CD14-positive monocyte (primary cell): ENCODE data around the gene BEST1. TPM values are rescaled to one million over a fixed set of nuclear protein-coding genes. Genes with fewer than 3 reads are reported as not detected.
A peak's percentile ranks its signal among the peaks of the same experiment; 100 is the strongest.

Experiments
- DNase-seq, 3 donors: peaks; one replicate each; pipeline ENCODE4 v3.0.0-alpha.2; 2011 to 2022
- H2AFZ ChIP-seq: 2 replicates; pipeline ENCODE4 v1.6.0; 2012; ENCODE audit warnings: mild to moderate bottlenecking, low read depth, low read length, inconsistent platforms; ENCODE audit not compliant: insufficient read depth, poor library complexity, severe bottlenecking
- H3K27ac ChIP-seq, 2 donors: 1 replicate in 1 of 2; 2 replicates in 1 of 2; pipeline ENCODE4 v1.5.1; 2012 to 2013; ENCODE audit warnings: low read length in 2 of 2, control low read depth in 1 of 2, inconsistent platforms in 1 of 2, low read depth in 1 of 2, mild to moderate bottlenecking in 1 of 2
- H3K27me3 ChIP-seq, 2 donors: one replicate each; pipeline versions ENCODE4 v1.6.0 to v1.6.1; 2011 to 2013; ENCODE audit warnings: low read length in 2 of 2; ENCODE audit not compliant: control insufficient read depth in 2 of 2, insufficient read depth in 2 of 2
- H3K36me3 ChIP-seq, 2 donors: replicated peaks in 1 of 2; 1 replicate in 1 of 2; 2 replicates in 1 of 2; pipeline versions ENCODE4 v1.5.1 to v1.6.1; 2012 to 2013; ENCODE audit warnings: low read length in 2 of 2, control low read depth in 1 of 2, inconsistent platforms in 1 of 2, mild to moderate bottlenecking in 1 of 2; ENCODE audit not compliant: insufficient read depth in 2 of 2, control insufficient read depth in 1 of 2
- H3K4me1 ChIP-seq, 2 donors: 1 replicate in 1 of 2; 2 replicates in 1 of 2; pipeline versions ENCODE4 v1.5.1 to v1.6.1; 2012 to 2013; ENCODE audit warnings: low read length in 2 of 2, control low read depth in 1 of 2, inconsistent platforms in 1 of 2, mild to moderate bottlenecking in 1 of 2, moderate library complexity in 1 of 2; ENCODE audit not compliant: insufficient read depth in 2 of 2, control insufficient read depth in 1 of 2
- H3K4me2 ChIP-seq: replicated peaks from 2 replicates; pipeline ENCODE3; 2012; ENCODE audit warnings: low read length, moderate library complexity, mild to moderate bottlenecking; ENCODE audit not compliant: poor library complexity, severe bottlenecking; ENCODE audit errors: extremely low read depth
- H3K4me3 ChIP-seq, 3 experiments: fragments of 200-600 bp in 1 of 3; sonication (generic) in 1 of 3; replicated peaks in 1 of 3; 1 replicate in 2 of 3; 2 replicates in 1 of 3; pipeline ENCODE4 v1.5.1; 2011 to 2013; ENCODE audit warnings: low read length in 3 of 3, mild to moderate bottlenecking in 3 of 3, control low read depth in 2 of 3, low read depth in 2 of 3, inconsistent platforms in 1 of 3, moderate library complexity in 1 of 3
- H3K79me2 ChIP-seq: 2 replicates; pipeline ENCODE4 v1.6.0; 2012; ENCODE audit warnings: mild to moderate bottlenecking, control low read depth, inconsistent platforms, low read length, moderate library complexity; ENCODE audit not compliant: insufficient read depth
- H3K9ac ChIP-seq: 2 replicates; pipeline ENCODE4 v1.6.0; 2017; ENCODE audit warnings: low read length, mild to moderate bottlenecking; ENCODE audit not compliant: insufficient read depth, poor library complexity, severe bottlenecking
- H3K9me3 ChIP-seq, 2 donors: replicated peaks in 1 of 2; 1 replicate in 1 of 2; 2 replicates in 1 of 2; pipeline versions ENCODE4 v1.5.1 to v1.6.1; 2012 to 2013; ENCODE audit warnings: low read length in 2 of 2, control low read depth in 1 of 2; ENCODE audit not compliant: control insufficient read depth in 1 of 2, insufficient read depth in 1 of 2
- H4K20me1 ChIP-seq: 2 replicates; pipeline ENCODE4 v1.6.0; 2012; ENCODE audit warnings: mild to moderate bottlenecking, low read length, control low read depth, moderate library complexity; ENCODE audit not compliant: insufficient read depth
- H3K27ac Mint-ChIP-seq, 7 donors: one replicate each; pipeline ENCODE4 v1.8.0; 2020; ENCODE audit warnings: mild to moderate bottlenecking in 7 of 7, mixed read lengths in 7 of 7, moderate library complexity in 6 of 7, inconsistent platforms in 2 of 7
- H3K27me3 Mint-ChIP-seq, 3 donors: one replicate each; pipeline ENCODE4 v1.8.0; 2021 to 2022; ENCODE audit warnings: low read depth in 3 of 3, mild to moderate bottlenecking in 3 of 3, mixed read lengths in 3 of 3, moderate library complexity in 3 of 3, inconsistent platforms in 1 of 3
- H3K36me3 Mint-ChIP-seq, 2 donors: one replicate each; pipeline ENCODE4 v1.8.0; 2020; ENCODE audit warnings: mixed read lengths in 2 of 2, inconsistent platforms in 1 of 2, mild to moderate bottlenecking in 1 of 2
- H3K4me1 Mint-ChIP-seq: one replicate; pipeline ENCODE4 v1.8.0; 2020; ENCODE audit warnings: mild to moderate bottlenecking, mixed read lengths
- H3K4me3 Mint-ChIP-seq, 2 donors: one replicate each; pipeline ENCODE4 v1.8.0; 2020; ENCODE audit warnings: mild to moderate bottlenecking in 2 of 2, mixed read lengths in 2 of 2, moderate library complexity in 1 of 2
- H3K9me3 Mint-ChIP-seq, 7 donors: one replicate each; pipeline ENCODE4 v1.8.0; 2020 to 2022; ENCODE audit warnings: mixed read lengths in 7 of 7, mild to moderate bottlenecking in 6 of 7, moderate library complexity in 6 of 7, inconsistent platforms in 2 of 7
- CTCF ChIP-seq: fragments of 200-600 bp; IDR thresholded peaks from one replicate; pipeline ENCODE4 v1.8.0; 2022; ENCODE audit warnings: antibody characterized with exemption, mild to moderate bottlenecking
- WGBS: methylation state at CpG from one replicate; pipeline ENCODE4 v1.1.5; 2013; ENCODE audit warnings: missing lambda C conversion rate; ENCODE audit not compliant: insufficient coverage; 5-methylcytosine and 5-hydroxymethylcytosine counted together
- intact Hi-C, 2 donors: fragments of 100-400 bp; cut with micrococcal nuclease; formaldehyde crosslinking; loops; one replicate each; pipeline versions ENCODE4 v1.15.0 to v1.15.1; 2023
- polyA plus RNA-seq, 3 donors: library from polyadenylated mRNA; depleted of rRNA in 1 of 3; unstranded in 2 of 3; stranded (reverse) in 1 of 3; fragments of 300-500 nt in 2 of 3; fragments of >200 nt in 1 of 3; fragmentation: Illumina TruSeq in 2 of 3; gene quantifications; 1 replicate in 2 of 3; 2 replicates in 1 of 3; pipeline ENCODE4 v1.2.3, GENCODE V29; 2012 to 2021

The BEST1 gene
- polyA plus RNA-seq, 3 donors, result 5.9 to 24.9 (median 7.4) TPM

GRCh38 chr11:61954106-61954850 is 4.1 kb downstream of the BEST1 start:
- Mint-ChIP-seq H3K27ac (peak overlapping the region; percentile 91 to 98 (median 96)), H3K9me3 (peaks cover 0 to 3% (median 0%) of the 10 kb centered on the region in 7 donors), H3K36me3 (peaks cover 28 to 39% of the 10 kb centered on the region in 2 donors), H3K27me3 (peaks cover 0 to 3% (median 1%) of the 10 kb centered on the region in 3 donors), H3K4me1 (peaks cover 47% of the 10 kb centered on the region), H3K4me3 (peak overlapping the region; percentile 82 to 85)
- Histone ChIP-seq H3K4me2 (peak overlapping the region; percentile 77), H3K27me3 (no peaks in the 10 kb centered on the region), H4K20me1 (no peaks in the 10 kb centered on the region), H3K4me3 (peak overlapping the region in 2 of 3 experiments; percentile 70 to 77), H3K9me3 (no peaks in the 10 kb centered on the region), H3K27ac (peak overlapping the region; percentile 91 to 95), H3K9ac (peak overlapping the region; percentile 89), H3K4me1 (peaks cover 46 to 56% of the 10 kb centered on the region in 2 donors), H3K79me2 (peaks cover 16% of the 10 kb centered on the region), H3K36me3 (peaks cover 15 to 26% of the 10 kb centered on the region in 2 donors), H2AFZ (peak overlapping the region; percentile 67)
- WGBS, result 91% methylated on average over 4 of the region's 9 CpGs
- intact Hi-C loops, result no loop called here
- DNase-seq, result peak in 1 of 3 donors; percentile 35
- no peak for TF ChIP-seq CTCF

- TF ChIP-seq CTCF, result peak; percentile 26
- Mint-ChIP-seq H3K4me3 (peak overlapping the region; percentile 82 to 85), H3K4me1 (peaks cover 42% of the 10 kb centered on the region), H3K27ac (peak overlapping the region; percentile 91 to 98 (median 96)), H3K36me3 (peaks cover 33 to 45% of the 10 kb centered on the region in 2 donors), H3K27me3 (peaks cover 0 to 3% (median 1%) of the 10 kb centered on the region in 3 donors), H3K9me3 (peaks cover 0 to 3% (median 0%) of the 10 kb centered on the region in 7 donors)
- Histone ChIP-seq H3K9ac (peak overlapping the region; percentile 89), H3K36me3 (peaks cover 18 to 33% of the 10 kb centered on the region in 2 donors), H3K79me2 (peaks cover 20% of the 10 kb centered on the region), H3K4me1 (peaks cover 40 to 53% of the 10 kb centered on the region in 2 donors), H3K4me3 (peak overlapping the region; percentile 48 to 77 (median 70)), H2AFZ (peak overlapping the region; percentile 67), H3K4me2 (peak overlapping the region; percentile 77), H3K9me3 (no peaks in the 10 kb centered on the region), H3K27ac (peak overlapping the region; percentile 91 to 95), H4K20me1 (peaks cover 6% of the 10 kb centered on the region), H3K27me3 (no peaks in the 10 kb centered on the region)
- WGBS, result 0% methylated on average over 12 of the region's 21 CpGs
- intact Hi-C loops, result loop anchor here (1.0 to 5.0 kb wide), 2 partner anchors 9 to 148 kb away; no protein-coding TSS in a partner anchor
- peak; percentile 94 to 98 (median 97) for DNase-seq
Measured at GRCh38 chr11:61954851-61955421, 4.8 kb downstream of the BEST1 start.
